HepG2 (cell line): ENCODE results near the gene TLK2. TPM values are rescaled to one million over a fixed set of nuclear protein-coding genes. Genes with fewer than 3 reads are reported as not detected.

Experiments used
- AFF4 ChIP-seq: sonication (generic); formaldehyde crosslinking; IDR thresholded peaks from 2 replicates; pipeline ENCODE4 v1.4.0; 2020; ENCODE audit warnings: missing genetic modification reagents
- CENPBD1 ChIP-seq: sonication (generic); formaldehyde crosslinking; IDR thresholded peaks from 2 replicates; pipeline ENCODE4 v1.8.0; 2022; ENCODE audit warnings: missing genetic modification reagents, low read depth, mild to moderate bottlenecking, borderline replicate concordance
- CHCHD3 ChIP-seq: sonication (generic); formaldehyde crosslinking; IDR thresholded peaks from 2 replicates; pipeline ENCODE4 v1.8.0; 2022; ENCODE audit warnings: mild to moderate bottlenecking, missing genetic modification reagents, moderate library complexity
- ELF4 ChIP-seq: sonication (generic); formaldehyde crosslinking; IDR thresholded peaks from 2 replicates; pipeline ENCODE4 v1.5.0; 2020; ENCODE audit warnings: missing genetic modification reagents, mild to moderate bottlenecking, moderate library complexity, borderline replicate concordance
- ERF ChIP-seq: IDR thresholded peaks from 2 replicates; pipeline ENCODE4 v1.6.1; 2018; ENCODE audit warnings: missing biosample characterization, missing genetic modification reagents
- HDAC6 ChIP-seq: fragments of 200-600 bp; sonication (generic); IDR thresholded peaks from 2 replicates; pipeline ENCODE4 v1.7.0; 2017; ENCODE audit warnings: mild to moderate bottlenecking, antibody characterized with exemption, low read length, low read depth
- IKZF1 ChIP-seq: fragments of 450-650 bp; IDR thresholded peaks from 2 replicates; pipeline ENCODE4 v1.7.1; 2016
- MTERF4 ChIP-seq: sonication (generic); formaldehyde crosslinking; IDR thresholded peaks from 2 replicates; pipeline ENCODE4 v1.8.0; 2023; ENCODE audit warnings: mild to moderate bottlenecking, missing genetic modification reagents
- NFRKB ChIP-seq: fragments of 450-650 bp; IDR thresholded peaks from 2 replicates; pipeline ENCODE4 v1.6.1; 2017
- RFXANK ChIP-seq: IDR thresholded peaks from 2 replicates; pipeline ENCODE4 v1.6.1; 2016
- SIN3A ChIP-seq: IDR thresholded peaks from 2 replicates; pipeline ENCODE4 v1.6.1; 2011; ENCODE audit warnings: low read depth, mild to moderate bottlenecking, control low read depth, low read length, borderline replicate concordance
- TOE1 ChIP-seq: sonication (generic); formaldehyde crosslinking; IDR thresholded peaks from 2 replicates; pipeline ENCODE4 v1.4.0; 2020; ENCODE audit warnings: mild to moderate bottlenecking, missing genetic modification reagents
- ZBTB33 ChIP-seq: sonication (generic); formaldehyde crosslinking; IDR thresholded peaks from 2 replicates; pipeline ENCODE4 v1.4.0; 2020; ENCODE audit warnings: missing genetic modification reagents
- ZBTB37 ChIP-seq: sonication (generic); formaldehyde crosslinking; IDR thresholded peaks from 2 replicates; pipeline ENCODE4 v1.4.0; 2020; ENCODE audit warnings: mild to moderate bottlenecking, missing genetic modification reagents
- ZBTB8A ChIP-seq: sonication (generic); formaldehyde crosslinking; IDR thresholded peaks from 2 replicates; pipeline ENCODE4 v1.4.0; 2020; ENCODE audit warnings: mild to moderate bottlenecking, low read depth, missing genetic modification reagents, borderline replicate concordance
- ZNF256 ChIP-seq: sonication (generic); formaldehyde crosslinking; conservative IDR thresholded peaks from 2 replicates; pipeline ENCODE4 v1.4.0; 2020; ENCODE audit warnings: missing genetic modification reagents
- ZNF335 ChIP-seq: sonication (generic); formaldehyde crosslinking; IDR thresholded peaks from 2 replicates; pipeline ENCODE4 v1.4.0; 2020; ENCODE audit warnings: missing genetic modification reagents
- ZNF615 ChIP-seq: sonication (generic); formaldehyde crosslinking; IDR thresholded peaks from 2 replicates; pipeline ENCODE4 v1.5.0; 2020; ENCODE audit warnings: mild to moderate bottlenecking, missing genetic modification reagents, borderline replicate concordance
- ZSCAN5A ChIP-seq: sonication (generic); formaldehyde crosslinking; IDR thresholded peaks from 2 replicates; pipeline ENCODE4 v1.8.0; 2022; ENCODE audit warnings: mild to moderate bottlenecking, missing genetic modification reagents, borderline replicate concordance
- polyA plus RNA-seq, 8 experiments: library from polyadenylated mRNA; depleted of rRNA in 3 of 8; stranded (reverse) in 7 of 8; unstranded in 1 of 8; fragments of >200 nt; fragmentation: Illumina TruSeq in 4 of 8; extraction: Trizol in 4 of 8; gene quantifications; 2 replicates each; pipeline versions ENCODE4 v1.2.1 to v1.2.3, GENCODE V29; 2011 to 2016; ENCODE audit warnings: low read depth in 4 of 8, missing spikeins in 1 of 8, mixed read lengths in 1 of 8; ENCODE audit not compliant: insufficient read depth in 1 of 8
- total RNA-seq, 5 experiments: library from RNA; depleted of rRNA; stranded (reverse); fragments of >200 nt; fragmentation: Illumina TruSeq; extraction: Trizol; gene quantifications; 2 replicates each; pipeline ENCODE4 v1.2.3, GENCODE V29; 2016; ENCODE audit warnings: low read depth in 1 of 5

TLK2 gene
- total and polyA plus RNA-seq, 2 of the 13 experiments (the other 11 are each of a cell fraction or from before 2014, with no cell fraction given) = 58.7 to 60.8 TPM

- TF ChIP-seq ZSCAN5A (0 out of 2 replicates have a peak, but pooled peaks have one; percentile 74), CENPBD1 (CRISPR knock-in tag) (no peak), ERF (CRISPR knock-in tag) (no peak), ZNF615 (CRISPR knock-in tag) (no peak), IKZF1 (no peak), ZBTB8A (CRISPR knock-in tag) (no peak), ZBTB37 (CRISPR knock-in tag) (peak; percentile 19), AFF4 (CRISPR knock-in tag) (no peak), MTERF4 (CRISPR knock-in tag) (peak; percentile 36; the same call in 1 of the 2 replicates), RFXANK (CRISPR knock-in tag) (0 out of 2 replicates have a peak, but pooled peaks have one; percentile 45), TOE1 (CRISPR knock-in tag) (no peak), SIN3A (no peak), CHCHD3 (CRISPR knock-in tag) (no peak), HDAC6 (no peak), ZBTB33 (CRISPR knock-in tag) (no peak; the same call in 1 of the 2 replicates), ZNF335 (CRISPR knock-in tag) (no peak), NFRKB (no peak), ZNF256 (0 out of 2 replicates have a peak, but pooled peaks have one; percentile 61), ELF4 (CRISPR knock-in tag) (no peak)
Observed at GRCh38 chr17:62616993-62617893, 138.6 kb downstream of the TLK2 start (continued).
